ENCODE measurements around the gene CTNNA2.

Gene CTNNA2

DNA sequence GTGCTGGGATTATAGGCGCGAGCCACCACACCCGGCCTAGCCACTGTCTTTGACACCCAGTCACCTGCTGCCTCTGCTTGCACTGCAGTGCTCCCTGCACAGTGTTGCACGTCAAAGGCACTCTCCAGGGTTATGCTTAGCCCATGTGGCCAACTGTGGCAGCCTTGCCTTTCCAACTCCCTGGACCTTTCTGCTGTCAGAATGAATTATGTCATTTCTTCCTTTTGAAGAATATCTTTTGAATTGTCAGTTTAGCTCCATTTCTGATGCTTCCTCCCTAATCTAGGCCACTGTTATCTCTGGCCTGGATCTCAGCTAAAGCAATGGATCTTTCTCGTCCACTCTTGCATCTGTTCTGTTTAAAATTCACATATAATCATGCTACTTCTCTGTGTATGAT, 821.0 kb downstream of the CTNNA2 start:
- H3K36me3 Mint-ChIP-seq, result no peaks in the 10 kb centered on the region
- peaks cover 6% of the 10 kb centered on the region for H3K9me3 Mint-ChIP-seq
- H3K4me1 Mint-ChIP-seq, result no peaks in the 10 kb centered on the region
- H3K27me3 Mint-ChIP-seq, result peaks cover 2% of the 10 kb centered on the region
- H3K4me3 Mint-ChIP-seq, result no peak overlapping the region
- H3K27ac Mint-ChIP-seq, result no peak overlapping the region

DNA sequence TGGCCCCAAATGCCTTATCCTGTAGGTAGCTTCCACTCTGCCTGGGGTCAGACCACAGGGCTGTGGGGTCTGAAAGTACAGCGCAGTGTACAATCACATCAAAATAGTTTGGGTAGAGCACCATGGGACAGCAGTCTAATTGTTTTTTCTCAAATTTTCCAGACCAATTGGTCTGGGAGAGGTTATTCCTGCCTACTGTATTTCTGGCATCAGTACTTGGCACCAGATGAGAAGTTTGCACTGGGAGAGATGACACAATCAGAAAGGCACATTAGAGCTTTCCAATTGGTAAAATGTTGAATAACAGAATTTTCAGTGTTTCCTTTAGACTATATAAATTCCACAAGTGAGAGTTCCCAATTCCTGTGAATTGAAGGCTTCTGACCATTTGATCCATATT, 822.6 kb downstream of the CTNNA2 start:
- no peak overlapping the region for H3K4me3 Mint-ChIP-seq
- H3K27ac Mint-ChIP-seq, result no peak overlapping the region
- peaks cover 6% of the 10 kb centered on the region for H3K9me3 Mint-ChIP-seq
- H3K4me1 Mint-ChIP-seq, result no peaks in the 10 kb centered on the region
- H3K36me3 Mint-ChIP-seq, result no peaks in the 10 kb centered on the region
- H3K27me3 Mint-ChIP-seq, result no peaks in the 10 kb centered on the region

DNA sequence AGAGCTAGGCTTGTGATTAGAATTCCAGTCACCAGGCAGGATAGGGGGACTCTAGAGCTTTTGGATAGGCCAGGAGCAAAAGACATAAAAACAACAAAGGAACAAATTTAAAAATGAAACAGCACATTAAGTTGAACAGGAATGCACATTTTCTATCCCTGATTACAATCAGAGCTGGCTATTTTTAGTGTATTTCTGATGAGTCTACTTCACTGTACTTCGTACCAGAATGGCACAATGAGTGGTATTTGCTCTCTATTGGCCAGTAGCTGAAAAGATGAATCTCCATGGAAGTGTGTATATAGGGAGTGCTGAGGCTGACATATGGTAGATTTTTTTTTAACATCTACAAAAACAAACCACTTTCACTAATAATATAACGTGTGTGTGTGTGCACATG, 825.9 kb downstream of the CTNNA2 start:
- Mint-ChIP-seq H3K9me3 (peaks cover 6% of the 10 kb centered on the region), H3K27ac (no peak overlapping the region), H3K27me3 (no peaks in the 10 kb centered on the region), H3K4me3 (no peak overlapping the region), H3K4me1 (no peaks in the 10 kb centered on the region), H3K36me3 (no peaks in the 10 kb centered on the region)

DNA sequence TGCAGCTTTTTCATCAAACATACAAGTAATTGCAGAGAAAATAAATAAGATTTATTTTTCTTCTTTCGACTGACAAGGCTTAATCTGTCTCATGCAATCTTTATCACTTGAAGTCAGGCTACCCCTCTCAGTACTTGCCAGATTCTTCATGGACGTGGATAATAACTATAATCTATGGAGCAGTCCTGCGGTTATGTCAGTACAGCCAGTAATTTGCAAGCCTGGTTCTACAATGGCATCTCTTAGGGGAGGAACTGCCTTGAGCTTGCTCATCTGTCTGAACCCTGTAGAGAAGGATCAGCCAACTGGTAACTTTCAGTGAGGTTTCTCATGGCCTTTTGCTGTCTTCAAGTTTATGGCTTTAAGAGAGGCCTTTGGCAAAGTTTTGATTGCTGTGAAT, 827.2 kb downstream of the CTNNA2 start:
- Mint-ChIP-seq H3K27ac (no peak overlapping the region), H3K9me3 (peaks cover 2% of the 10 kb centered on the region), H3K4me3 (no peak overlapping the region), H3K4me1 (no peaks in the 10 kb centered on the region), H3K27me3 (no peaks in the 10 kb centered on the region), H3K36me3 (no peaks in the 10 kb centered on the region)

DNA sequence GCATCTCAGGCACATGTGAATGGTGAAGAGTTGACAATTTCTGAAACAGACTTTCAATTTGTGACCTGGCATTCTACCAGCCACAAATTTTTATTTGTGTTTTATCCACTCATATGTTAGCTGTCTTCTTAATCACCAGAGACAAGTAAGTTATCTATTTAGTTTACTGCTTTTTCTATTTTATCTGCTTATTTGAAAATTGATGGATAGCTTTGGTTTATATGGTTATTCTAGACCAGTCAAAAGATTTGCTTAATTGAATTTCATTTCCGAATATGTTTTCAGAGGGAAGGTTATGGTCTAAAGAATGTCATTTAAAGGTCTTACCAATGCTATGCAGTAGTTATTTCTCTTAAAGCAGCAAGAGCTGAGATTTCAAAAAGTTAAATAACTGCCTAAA, 835.2 kb downstream of the CTNNA2 start:
- H3K27ac Mint-ChIP-seq, result no peak overlapping the region
- H3K9me3 Mint-ChIP-seq, result peaks cover 10% of the 10 kb centered on the region
- no peaks in the 10 kb centered on the region for H3K4me1 Mint-ChIP-seq
- no peaks in the 10 kb centered on the region for H3K27me3 Mint-ChIP-seq
- no peaks in the 10 kb centered on the region for H3K36me3 Mint-ChIP-seq
- H3K4me3 Mint-ChIP-seq, result no peak overlapping the region

DNA sequence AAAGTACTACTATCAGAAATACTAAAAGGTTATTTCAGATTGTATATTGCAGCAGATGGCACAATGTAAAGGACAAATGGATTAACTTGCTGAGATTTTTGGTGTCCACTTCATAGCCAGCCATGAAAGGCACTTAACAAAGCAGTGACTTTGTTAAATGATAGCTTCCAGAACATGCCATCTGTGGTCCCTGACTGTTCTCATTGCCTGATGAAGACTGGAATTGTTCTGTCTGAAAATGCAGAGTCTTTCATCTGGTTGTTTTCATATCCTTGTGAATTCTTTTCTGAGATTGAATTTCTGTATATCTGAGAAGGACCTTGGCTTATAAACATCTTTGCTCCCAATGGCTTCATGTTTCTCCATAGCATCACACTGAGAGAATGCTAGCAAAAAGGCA, 836.1 kb downstream of the CTNNA2 start:
- no peak overlapping the region for H3K27ac Mint-ChIP-seq
- no peaks in the 10 kb centered on the region for H3K36me3 Mint-ChIP-seq
- H3K4me3 Mint-ChIP-seq, result no peak overlapping the region
- no peaks in the 10 kb centered on the region for H3K27me3 Mint-ChIP-seq
- H3K9me3 Mint-ChIP-seq, result peaks cover 10% of the 10 kb centered on the region
- no peaks in the 10 kb centered on the region for H3K4me1 Mint-ChIP-seq

DNA sequence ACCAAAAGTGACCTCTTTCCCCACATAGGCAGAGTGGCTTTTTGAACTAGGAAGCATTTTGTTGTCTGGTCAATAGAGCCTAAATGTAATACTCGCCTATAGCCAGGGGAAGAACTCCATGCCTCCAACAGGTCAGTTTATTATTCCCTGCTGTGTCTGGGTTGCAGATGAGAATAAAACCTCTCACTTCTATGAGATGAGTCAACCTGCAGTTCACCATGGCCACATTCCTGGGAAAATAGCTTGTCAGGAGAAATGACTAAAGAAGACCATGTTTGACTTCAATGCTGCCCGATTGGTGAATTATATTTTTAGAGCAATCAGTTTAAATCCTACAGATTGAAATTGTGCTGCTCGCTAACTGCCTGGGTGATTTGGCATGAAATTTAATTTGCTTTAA, 838.4 kb downstream of the CTNNA2 start:
- H3K36me3 Mint-ChIP-seq, result no peaks in the 10 kb centered on the region

DNA sequence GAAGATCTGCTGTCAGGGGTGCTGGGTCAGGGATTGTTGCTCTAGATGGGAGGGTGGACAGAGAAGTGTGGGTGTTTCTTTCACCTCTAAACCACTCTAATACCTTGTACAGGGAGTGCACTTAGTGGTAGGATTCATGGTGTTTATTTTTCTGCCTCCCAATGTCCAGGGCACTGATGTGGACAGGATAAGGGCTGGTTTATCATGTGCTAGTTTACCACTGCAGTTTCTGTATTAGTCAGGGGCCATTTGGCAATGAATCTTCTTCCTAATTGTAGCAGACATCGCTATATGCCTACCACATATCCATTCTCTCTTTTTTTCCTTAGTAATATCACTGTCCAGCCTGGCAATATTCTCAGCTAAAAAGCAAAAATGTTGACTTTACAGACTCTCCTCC, 842.0 kb downstream of the CTNNA2 start:
- peaks cover 6% of the 10 kb centered on the region for H3K9me3 Mint-ChIP-seq
- no peaks in the 10 kb centered on the region for H3K4me1 Mint-ChIP-seq
- H3K36me3 Mint-ChIP-seq, result no peaks in the 10 kb centered on the region
- no peak overlapping the region for H3K4me3 Mint-ChIP-seq
- H3K27me3 Mint-ChIP-seq, result no peaks in the 10 kb centered on the region
- no peak overlapping the region for H3K27ac Mint-ChIP-seq

More for the DNA sequence above, 838.4 kb downstream of the CTNNA2 start:
- Mint-ChIP-seq H3K27ac (no peak overlapping the region), H3K9me3 (no peaks in the 10 kb centered on the region), H3K4me1 (no peaks in the 10 kb centered on the region), H3K27me3 (no peaks in the 10 kb centered on the region), H3K4me3 (no peak overlapping the region)

DNA sequence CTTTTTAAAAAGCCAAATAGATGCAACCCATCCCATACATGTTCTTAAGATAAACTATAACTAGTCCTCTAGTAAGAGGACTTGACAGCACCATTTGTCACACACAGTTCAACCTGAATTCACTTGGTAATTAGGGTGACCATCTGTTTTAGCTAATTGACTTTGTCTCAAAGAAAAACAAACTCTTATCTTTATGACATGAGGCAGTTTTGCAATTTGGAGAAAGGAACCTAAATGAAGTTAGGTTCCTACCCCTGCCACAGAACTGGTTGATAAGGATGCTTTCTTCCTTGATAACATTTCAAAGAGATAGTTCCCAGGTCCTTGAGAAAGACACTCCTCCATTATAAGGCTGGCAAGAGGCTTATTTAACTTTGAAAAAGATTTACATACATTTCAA, 849.1 kb downstream of the CTNNA2 start:
- no peaks in the 10 kb centered on the region for H3K4me1 Mint-ChIP-seq
- no peaks in the 10 kb centered on the region for H3K36me3 Mint-ChIP-seq
- H3K27ac Mint-ChIP-seq, result no peak overlapping the region
- H3K9me3 Mint-ChIP-seq, result peaks cover 10% of the 10 kb centered on the region
- no peaks in the 10 kb centered on the region for H3K27me3 Mint-ChIP-seq
- H3K4me3 Mint-ChIP-seq, result no peak overlapping the region

DNA sequence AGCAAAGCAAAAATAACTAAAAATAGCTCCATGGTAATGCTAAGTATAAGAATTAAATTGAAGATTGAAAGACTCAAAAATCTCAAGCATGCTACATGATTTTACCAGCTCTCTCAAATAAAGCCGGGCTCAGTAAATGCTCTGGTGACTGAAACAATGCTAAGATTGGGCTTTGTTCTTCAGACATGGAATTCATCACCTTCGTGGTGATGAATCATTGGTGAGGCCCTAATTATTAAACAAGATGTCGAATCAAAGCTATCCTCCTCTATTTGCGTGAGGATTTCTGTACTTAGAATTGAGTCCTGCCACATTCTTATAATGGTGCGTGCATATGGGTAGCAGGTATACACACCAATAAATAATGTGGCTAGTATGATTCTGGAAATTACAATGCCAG, 850.5 kb downstream of the CTNNA2 start:
- Mint-ChIP-seq H3K4me1 (no peaks in the 10 kb centered on the region), H3K27me3 (no peaks in the 10 kb centered on the region), H3K4me3 (no peak overlapping the region), H3K9me3 (peaks cover 5% of the 10 kb centered on the region), H3K36me3 (no peaks in the 10 kb centered on the region), H3K27ac (no peak overlapping the region)

DNA sequence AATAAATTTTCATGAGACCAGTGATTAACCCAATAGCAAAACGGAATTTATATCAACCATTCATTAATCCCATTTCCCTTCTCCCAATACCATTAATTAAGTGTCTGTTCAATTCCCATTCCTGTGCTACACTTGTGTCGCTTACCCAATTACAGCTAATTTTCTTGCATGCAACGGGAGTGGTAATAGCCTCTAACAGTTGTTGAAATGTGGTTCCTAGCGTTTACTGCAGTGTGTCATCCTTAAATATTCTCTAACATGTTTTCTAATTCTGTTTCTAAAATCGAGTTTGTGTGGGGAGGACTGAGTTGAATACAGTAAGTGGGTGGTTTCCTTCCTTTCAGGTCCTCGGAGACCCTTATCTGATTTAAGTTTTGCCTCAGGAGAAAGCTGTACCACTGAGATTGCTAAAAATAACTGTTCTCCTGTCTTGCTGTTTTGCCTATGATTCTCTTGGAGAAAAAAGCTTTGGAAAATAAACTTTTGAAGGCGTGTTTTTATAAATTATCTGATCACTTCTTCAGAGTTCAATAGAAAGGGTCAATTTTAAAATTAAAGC, 851.0 kb downstream of the CTNNA2 start:
- H3K9me3 Mint-ChIP-seq, result peaks cover 5% of the 10 kb centered on the region
- H3K27ac Mint-ChIP-seq, result no peak overlapping the region
- H3K27me3 Mint-ChIP-seq, result no peaks in the 10 kb centered on the region
- no peaks in the 10 kb centered on the region for H3K4me1 Mint-ChIP-seq
- no peaks in the 10 kb centered on the region for H3K36me3 Mint-ChIP-seq
- H3K4me3 Mint-ChIP-seq, result no peak overlapping the region

DNA sequence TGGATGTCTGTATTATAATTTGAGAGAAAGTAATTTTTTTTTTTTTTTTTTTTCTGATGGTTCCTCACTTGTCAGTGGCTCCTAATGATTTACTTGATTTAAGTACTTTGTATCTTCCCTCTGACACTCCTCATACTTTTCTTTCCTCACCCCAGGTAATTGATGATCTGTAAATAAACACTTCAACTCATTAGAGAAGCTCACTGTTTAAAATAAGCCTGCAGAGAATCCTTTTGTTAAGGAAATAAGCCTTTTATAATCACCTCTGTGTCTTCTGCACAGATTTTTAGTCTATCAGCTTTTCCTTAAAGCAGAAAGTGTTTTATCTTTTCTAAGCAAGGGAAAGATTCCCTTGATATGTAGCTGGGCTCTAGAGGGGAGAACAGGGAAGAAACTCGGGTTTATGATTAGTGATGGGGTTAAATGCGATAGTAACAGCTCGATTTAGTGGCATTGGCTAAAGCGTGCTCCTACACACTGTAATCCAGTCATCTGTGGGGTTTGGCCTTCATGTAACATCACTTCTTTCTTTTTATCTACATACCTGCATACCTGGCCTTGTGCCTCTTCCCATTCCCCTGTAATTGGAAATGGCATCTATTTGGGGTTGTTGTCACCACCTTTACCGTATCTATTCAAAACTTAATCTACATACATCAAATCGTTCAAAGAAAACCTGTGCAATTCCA, 851.8 kb downstream of the CTNNA2 start:
- Mint-ChIP-seq H3K36me3 (no peaks in the 10 kb centered on the region), H3K9me3 (peaks cover 5% of the 10 kb centered on the region), H3K27me3 (no peaks in the 10 kb centered on the region), H3K4me1 (no peaks in the 10 kb centered on the region), H3K4me3 (no peak overlapping the region), H3K27ac (no peak overlapping the region)

DNA sequence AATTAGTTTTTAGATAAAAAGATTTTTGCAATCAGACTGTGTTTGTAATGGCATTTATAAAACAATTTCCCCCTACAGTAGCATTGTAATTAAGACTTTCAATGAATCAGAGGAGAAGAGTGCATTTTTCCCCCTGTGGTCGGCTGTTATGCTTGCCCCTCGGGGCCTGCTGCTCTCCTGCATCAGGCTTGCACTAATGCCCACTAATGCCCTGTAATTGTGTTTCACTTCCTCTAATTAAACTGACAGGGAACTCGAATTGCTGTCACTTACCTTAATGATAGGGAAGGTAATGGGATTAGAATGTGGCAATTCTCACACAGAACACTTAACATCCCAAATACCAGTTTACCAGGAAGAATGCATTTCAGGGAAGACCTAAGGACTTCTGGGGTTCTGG, 852.9 kb downstream of the CTNNA2 start:
- Mint-ChIP-seq H3K27me3 (no peaks in the 10 kb centered on the region), H3K27ac (no peak overlapping the region), H3K36me3 (no peaks in the 10 kb centered on the region), H3K4me1 (no peaks in the 10 kb centered on the region), H3K4me3 (no peak overlapping the region), H3K9me3 (peaks cover under 1% of the 10 kb centered on the region)

DNA sequence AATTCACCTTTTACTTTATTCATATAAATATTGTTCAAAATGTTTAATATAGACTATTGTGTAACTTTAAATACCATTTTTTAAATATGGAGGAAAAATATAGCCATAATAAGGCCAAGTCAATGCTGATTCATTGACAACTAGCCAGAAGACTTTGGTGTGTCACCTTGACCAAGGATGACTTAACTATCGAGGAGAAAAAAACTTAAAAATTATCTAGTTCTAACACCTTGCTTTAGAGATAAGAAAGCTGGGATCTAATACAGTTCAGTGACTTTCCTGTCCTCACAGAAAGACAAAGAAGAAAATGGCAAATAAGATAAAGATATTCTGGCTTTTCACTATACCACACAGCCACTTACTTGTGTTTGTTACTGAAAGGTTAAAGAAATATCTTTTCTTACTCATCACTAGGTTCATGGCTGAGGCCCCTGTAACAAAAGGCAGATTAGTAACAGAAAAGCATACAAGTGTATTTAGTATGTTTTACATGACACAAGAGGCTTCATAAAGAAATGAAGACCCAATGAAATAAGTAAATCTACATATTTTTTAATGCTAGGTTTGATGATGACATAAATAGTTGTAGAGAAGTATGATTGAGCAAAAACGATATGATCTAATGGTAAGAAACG, 857.6 kb downstream of the CTNNA2 start:
- Mint-ChIP-seq H3K27me3 (no peaks in the 10 kb centered on the region), H3K9me3 (peaks cover 10% of the 10 kb centered on the region)

DNA sequence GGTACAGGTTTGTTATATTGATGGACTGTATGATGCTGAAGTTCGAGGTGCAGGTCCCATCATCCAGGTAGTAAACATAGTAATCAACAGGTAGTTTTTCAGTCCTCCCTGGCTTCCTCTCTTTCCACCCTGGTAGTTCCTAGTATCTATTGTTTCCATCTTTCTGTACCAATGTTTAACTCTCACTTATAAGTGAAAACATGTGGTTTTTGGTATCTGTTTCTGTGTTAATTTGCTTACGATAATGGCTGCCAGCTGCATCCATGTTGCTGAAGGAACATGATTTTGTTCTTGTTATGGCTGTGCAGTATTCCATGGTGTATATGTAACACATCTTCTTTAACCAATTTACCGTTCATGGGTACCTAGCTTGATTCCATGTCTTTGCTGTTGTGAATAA, 861.3 kb downstream of the CTNNA2 start:
- Mint-ChIP-seq H3K27me3 (no peaks in the 10 kb centered on the region), H3K36me3 (no peaks in the 10 kb centered on the region), H3K4me3 (no peak overlapping the region), H3K4me1 (no peaks in the 10 kb centered on the region), H3K27ac (no peak overlapping the region), H3K9me3 (peaks cover 25% of the 10 kb centered on the region)

More for the DNA sequence above, 857.6 kb downstream of the CTNNA2 start:
- no peak overlapping the region for H3K4me3 Mint-ChIP-seq
- no peaks in the 10 kb centered on the region for H3K36me3 Mint-ChIP-seq
- H3K27ac Mint-ChIP-seq, result no peak overlapping the region
- H3K4me1 Mint-ChIP-seq, result no peaks in the 10 kb centered on the region

DNA sequence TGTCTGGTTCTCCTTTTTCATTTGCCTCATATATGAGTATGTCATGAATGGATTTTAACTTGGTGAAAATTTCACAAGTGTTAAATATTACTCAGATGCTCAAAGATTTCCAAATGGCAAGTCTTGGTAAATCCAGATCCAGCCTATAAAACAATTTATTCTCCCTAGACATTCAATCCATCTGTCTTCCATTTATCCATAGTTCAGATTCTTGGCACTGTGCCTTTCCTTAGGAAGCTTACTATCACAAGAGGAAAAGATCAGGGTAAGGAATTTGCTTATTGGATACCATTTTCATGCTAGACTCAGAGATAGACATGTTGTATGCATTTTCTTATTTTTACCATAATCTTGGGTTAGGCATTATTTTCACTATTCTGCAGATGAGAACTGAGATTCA, 864.2 kb downstream of the CTNNA2 start:
- H3K36me3 Mint-ChIP-seq, result no peaks in the 10 kb centered on the region
- H3K27ac Mint-ChIP-seq, result no peak overlapping the region
- no peaks in the 10 kb centered on the region for H3K27me3 Mint-ChIP-seq
- H3K4me3 Mint-ChIP-seq, result no peak overlapping the region
- no peaks in the 10 kb centered on the region for H3K4me1 Mint-ChIP-seq
- H3K9me3 Mint-ChIP-seq, result peaks cover 15% of the 10 kb centered on the region

Data from activated naive CD4-positive, alpha-beta T cell treated with anti-CD3 and anti-CD28 coated beads, Interleukin-2, amount 50 U/mL, for 24 hours (primary cell).